Measurements from ENCODE around the gene LDAF1. TPM values are rescaled to one million over a fixed set of nuclear protein-coding genes. Genes with fewer than 3 reads are reported as not detected.
A peak's percentile ranks its signal among the peaks of the same experiment; 100 is the strongest.

Gene LDAF1
- total and polyA plus RNA-seq, 10 of the 15 experiments (the other 5 are each of a cell fraction or from before 2014, with no cell fraction given), result 4.6 to 21.4 (median 6.6) TPM

DNA sequence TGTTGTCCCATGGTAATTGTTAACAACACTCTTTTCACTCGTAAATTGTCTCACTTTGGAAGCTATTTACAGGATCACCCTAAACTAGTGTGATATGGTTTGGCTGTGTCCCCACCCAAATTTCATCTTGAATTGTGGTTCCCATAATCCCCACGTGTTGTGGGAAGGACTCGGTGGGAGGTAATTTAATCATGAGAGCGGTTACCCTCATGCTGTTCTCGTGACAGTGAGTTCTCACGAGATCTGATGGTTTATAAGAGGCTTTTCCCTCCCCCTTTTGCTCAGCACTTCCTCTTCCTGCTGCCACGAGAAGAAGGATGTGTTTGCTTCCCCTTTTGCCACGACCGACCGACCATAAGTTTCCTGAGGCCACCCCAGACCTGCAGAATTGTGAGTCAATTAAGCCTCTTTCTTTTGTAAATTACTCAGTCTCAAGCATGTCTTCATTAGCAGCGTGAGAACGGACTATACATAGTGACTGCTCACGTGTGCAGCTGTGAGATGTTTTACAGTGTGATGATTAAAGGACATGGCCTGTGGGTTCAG is 42.3 kb upstream of the LDAF1 start:
- Histone ChIP-seq H3K4me1 (ENCODE audit: control insufficient read depth, insufficient read depth, low read length) (no peaks in the 10 kb centered on the region), H3K9ac (ENCODE audit: control insufficient read depth, insufficient read depth, low read length) (no peak overlapping the region), H3K27ac (ENCODE audit: control insufficient read depth, insufficient read depth) (no peak overlapping the region), H3K4me3 (no peak overlapping the region), H4K20me1 (ENCODE audit: control insufficient read depth, insufficient read depth) (no peaks in the 10 kb centered on the region), H2AFZ (ENCODE audit: control insufficient read depth, low read depth, low read length) (peak overlapping the region; percentile 44), H3K36me3 (ENCODE audit: control insufficient read depth in 2 of 2, insufficient read depth in 2 of 2, low read length in 1 of 2) (no peaks in the 10 kb centered on the region), H3K9me3 (replicated peaks; ENCODE audit: control insufficient read depth, insufficient read depth, low read length) (no peaks in the 10 kb centered on the region; the same call in 2 of the 3 replicates), H3K4me2 (ENCODE audit: control insufficient read depth, insufficient read depth) (no peak overlapping the region), H3K27me3 (replicated peaks in 1 of 2; ENCODE audit: control insufficient read depth in 2 of 2, insufficient read depth in 2 of 2, low read length in 1 of 2) (no peaks in the 10 kb centered on the region; a peak in 1 of 4 replicates), H3K79me2 (ENCODE audit: control insufficient read depth, insufficient read depth, low read length) (no peaks in the 10 kb centered on the region)
- WGBS (ENCODE audit: insufficient coverage, insufficient replicate concordance, low lambda C conversion rate, missing lambda C conversion rate), result 37% methylated on average over 13 of the region's 13 CpGs
- intact Hi-C loops (cut with micrococcal nuclease; ENCODE audit: unreplicated experiment), result no loop called here
- ATAC-seq (peak; percentile 41; the same call in 2 of the 3 replicates), FAIRE-seq (no peak), DNase-seq (ENCODE audit: low read depth, low spot score) (no peak)
- SMC1A ChIA-PET (ENCODE audit: uncharacterized antibody, unreplicated experiment), result no interaction called here
- POLR2A ChIA-PET, result no interaction called here
- TF ChIP-seq, protein P1, sequence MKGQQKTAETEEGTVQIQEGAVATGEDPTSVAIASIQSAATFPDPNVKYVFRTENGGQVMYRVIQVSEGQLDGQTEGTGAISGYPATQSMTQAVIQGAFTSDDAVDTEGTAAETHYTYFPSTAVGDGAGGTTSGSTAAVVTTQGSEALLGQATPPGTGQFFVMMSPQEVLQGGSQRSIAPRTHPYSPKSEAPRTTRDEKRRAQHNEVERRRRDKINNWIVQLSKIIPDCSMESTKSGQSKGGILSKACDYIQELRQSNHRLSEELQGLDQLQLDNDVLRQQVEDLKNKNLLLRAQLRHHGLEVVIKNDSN (IDR thresholded peaks at IDR 0.05; ENCODE audit: borderline replicate concordance, extremely low read length, insufficient read depth, low read depth, low read length), result no peak
- TF ChIP-seq CHD2 (IDR thresholded peaks at IDR 0.05; ENCODE audit: borderline replicate concordance, low read depth, low read length) (peak; percentile 49; the same call in 1 of the 2 replicates), MXI1 (IDR thresholded peaks at IDR 0.05; ENCODE audit: low read depth, low read length) (no peak), SPI1 (IDR thresholded peaks at IDR 0.05; ENCODE audit: borderline replicate concordance, insufficient read depth, low read depth, low read length) (peak; percentile 77; the same call in 1 of the 2 replicates), GABPA (IDR thresholded peaks at IDR 0.05; ENCODE audit: low read depth) (0 out of 2 replicates have a peak, but pooled peaks have one; percentile 29), ETV6 (conservative IDR thresholded peaks at IDR 0.05 in 1 of 2, IDR thresholded peaks at IDR 0.05 in 1 of 2; ENCODE audit: borderline replicate concordance in 1 of 2, low read depth in 1 of 2) (peak in 1 of 2 experiments; percentile 44; a peak in 1 of 4 replicates)
- no TSS peak for BruUV-seq (replicated peaks)
- RAD21 ChIA-PET (ENCODE audit: unreplicated experiment), result no interaction called here
- CTCF ChIA-PET, result no interaction called here
- in situ Hi-C loops (cut with MboI), result no loop called here
